ENCODE measurements around the gene RFTN1.

Gene RFTN1

DNA sequence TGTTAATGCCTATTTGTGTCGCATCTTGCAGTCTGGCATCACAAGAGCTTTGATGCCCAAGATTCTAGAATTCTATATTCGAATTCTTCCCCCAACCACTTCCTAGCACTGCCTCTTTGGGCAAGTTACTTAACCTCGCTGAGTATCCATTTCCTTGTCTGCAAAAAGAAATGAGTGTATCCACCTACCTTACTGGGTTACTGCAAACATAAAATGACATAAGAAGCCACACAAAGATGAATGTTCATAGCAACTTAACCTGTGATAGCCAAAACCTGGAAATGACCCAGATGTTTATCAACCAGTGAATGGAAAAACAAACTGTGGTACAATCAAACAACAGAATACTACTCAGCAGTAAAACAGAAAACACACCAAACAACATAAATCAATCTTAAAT is 24.9 kb downstream of the RFTN1 start:
- Histone ChIP-seq H3K4me1 (ENCODE audit: control extremely low read depth in 1 of 4, control insufficient read depth in 4 of 4, insufficient read depth in 4 of 4, low read length in 3 of 4) (peaks cover 3 to 23% (median 5%) of the 10 kb centered on the region in 4 experiments), H3K36me3 (ENCODE audit: control insufficient read depth in 4 of 4, insufficient read depth in 4 of 4, low read length in 3 of 4) (peaks cover 8 to 68% (median 27%) of the 10 kb centered on the region in 4 experiments), H3K27ac (ENCODE audit: insufficient read depth in 1 of 2, low read depth in 1 of 2, low read length in 2 of 2, poor library complexity in 1 of 2, severe bottlenecking in 2 of 2) (no peak overlapping the region), H3K27me3 (replicated peaks in 2 of 5; ENCODE audit: control insufficient read depth in 4 of 5, insufficient read depth in 5 of 5, low read length in 4 of 5) (no peaks in the 10 kb centered on the region), H3K4me3 (ENCODE audit: control insufficient read depth in 1 of 7, extremely low read depth in 1 of 7, insufficient read depth in 4 of 7, low read depth in 2 of 7, low read length in 6 of 7) (no peak overlapping the region), H3K9me3 (ENCODE audit: control extremely low read depth in 1 of 5, control insufficient read depth in 4 of 5, insufficient read depth in 2 of 5, low read depth in 1 of 5, low read length in 4 of 5) (no peaks in the 10 kb centered on the region)
- DNase-seq = no peak
- CTCF ChIA-PET = no interaction called here
- 95% methylated on average over 3 of the region's 3 CpGs for WGBS (ENCODE audit: insufficient coverage)
- POLR2A ChIA-PET = interaction anchor here (0.6 kb wide), 1 partner anchor 10 kb away, joined by 3 read pairs; no protein-coding TSS in a partner anchor

DNA sequence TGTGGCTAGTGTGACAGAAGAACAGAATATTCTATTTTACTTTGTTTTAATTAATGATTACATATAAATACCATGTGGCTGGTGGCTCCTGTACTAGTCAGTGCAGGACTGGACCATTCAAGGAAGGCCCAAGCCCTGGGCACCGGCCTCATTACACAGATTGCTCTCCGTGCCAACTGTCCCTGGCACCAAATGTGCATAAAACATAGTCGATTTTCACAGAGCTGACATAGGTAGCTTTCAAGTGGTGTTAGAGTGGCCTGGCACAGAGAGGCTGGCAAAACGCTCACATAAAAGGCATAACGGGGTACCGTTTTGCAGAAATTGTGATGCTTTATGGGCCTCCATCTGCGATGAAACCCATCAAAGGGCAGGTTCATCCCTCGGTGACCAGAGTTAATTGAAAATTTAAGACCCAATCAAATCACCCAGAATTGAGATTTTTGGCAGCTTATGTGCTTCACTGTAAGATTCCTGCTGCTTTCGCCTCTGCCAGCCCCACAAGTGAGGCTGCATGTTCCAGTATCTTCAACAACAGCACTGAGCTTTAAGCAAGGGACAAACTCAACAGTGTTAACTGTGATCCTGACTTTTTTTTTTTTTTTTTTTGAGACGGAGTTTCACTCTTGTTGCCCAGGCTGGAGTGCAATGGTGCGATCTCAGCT is 25.9 kb downstream of the RFTN1 start:
- H3K36me3 ChIP-seq (ENCODE audit: control insufficient read depth in 4 of 4, insufficient read depth in 4 of 4, low read length in 3 of 4) = peaks cover 8 to 64% (median 27%) of the 10 kb centered on the region in 4 experiments
- peaks cover 3 to 33% (median 14%) of the 10 kb centered on the region in 4 experiments for H3K4me1 ChIP-seq (ENCODE audit: control extremely low read depth in 1 of 4, control insufficient read depth in 4 of 4, insufficient read depth in 4 of 4, low read length in 3 of 4)
- H3K27ac ChIP-seq (ENCODE audit: insufficient read depth in 1 of 2, low read depth in 1 of 2, low read length in 2 of 2, poor library complexity in 1 of 2, severe bottlenecking in 2 of 2) = no peak overlapping the region
- no peaks in the 10 kb centered on the region for H3K9me3 ChIP-seq (ENCODE audit: control extremely low read depth in 1 of 5, control insufficient read depth in 4 of 5, insufficient read depth in 2 of 5, low read depth in 1 of 5, low read length in 4 of 5)
- WGBS (ENCODE audit: insufficient coverage) = 98% methylated on average over 9 of the region's 11 CpGs
- DNase-seq = no peak
- no peaks in the 10 kb centered on the region for H3K27me3 ChIP-seq (replicated peaks in 2 of 5; ENCODE audit: control insufficient read depth in 4 of 5, insufficient read depth in 5 of 5, low read length in 4 of 5)
- POLR2A ChIA-PET = interaction anchor here (0.6 kb wide), 1 partner anchor 9 kb away, joined by 3 read pairs; no protein-coding TSS in a partner anchor
- no peak overlapping the region for H3K4me3 ChIP-seq (ENCODE audit: control insufficient read depth in 1 of 7, extremely low read depth in 1 of 7, insufficient read depth in 4 of 7, low read depth in 2 of 7, low read length in 6 of 7)
- CTCF ChIA-PET = interaction anchor here (0.9 kb wide), 1 partner anchor 11 kb away, joined by 3 read pairs; no protein-coding TSS in a partner anchor

DNA sequence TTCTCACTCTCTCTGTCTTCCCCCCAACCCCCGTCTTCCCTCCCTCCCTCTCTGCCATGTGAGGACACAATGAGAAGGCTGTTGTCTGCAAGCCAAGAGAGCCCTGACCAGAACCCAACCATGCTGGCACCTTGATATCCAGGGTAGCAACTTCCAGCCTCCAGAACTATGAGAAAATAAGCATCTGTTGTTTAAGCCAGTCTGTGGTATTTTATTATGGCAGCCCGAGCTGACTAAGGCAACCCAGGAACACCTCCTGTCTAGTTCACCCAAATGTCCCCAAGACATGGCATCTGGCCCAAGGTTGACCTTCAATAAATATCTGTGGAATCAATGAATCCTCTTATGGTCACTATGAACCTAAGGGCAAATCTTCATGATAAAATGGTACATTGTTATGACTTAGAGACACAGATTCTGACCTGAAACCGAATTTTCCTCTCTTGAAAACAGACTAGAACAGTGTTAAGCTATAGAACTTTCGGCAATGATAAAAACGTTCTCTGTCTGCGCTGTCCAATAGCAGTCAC is 26.5 kb downstream of the RFTN1 start:
- Histone ChIP-seq H3K27ac (ENCODE audit: insufficient read depth in 1 of 2, low read depth in 1 of 2, low read length in 2 of 2, poor library complexity in 1 of 2, severe bottlenecking in 2 of 2) (no peak overlapping the region), H3K4me1 (ENCODE audit: control extremely low read depth in 1 of 4, control insufficient read depth in 4 of 4, insufficient read depth in 4 of 4, low read length in 3 of 4) (peaks cover 5 to 40% (median 21%) of the 10 kb centered on the region in 4 experiments), H3K27me3 (replicated peaks in 2 of 5; ENCODE audit: control insufficient read depth in 4 of 5, insufficient read depth in 5 of 5, low read length in 4 of 5) (no peaks in the 10 kb centered on the region), H3K4me3 (ENCODE audit: control insufficient read depth in 1 of 7, extremely low read depth in 1 of 7, insufficient read depth in 4 of 7, low read depth in 2 of 7, low read length in 6 of 7) (no peak overlapping the region), H3K36me3 (ENCODE audit: control insufficient read depth in 4 of 4, insufficient read depth in 4 of 4, low read length in 3 of 4) (peaks cover 5 to 58% (median 22%) of the 10 kb centered on the region in 4 experiments), H3K9me3 (ENCODE audit: control extremely low read depth in 1 of 5, control insufficient read depth in 4 of 5, insufficient read depth in 2 of 5, low read depth in 1 of 5, low read length in 4 of 5) (no peaks in the 10 kb centered on the region)
- ChIA-PET POLR2A (interaction anchor here (0.5 kb wide), 1 partner anchor 127 kb away, joined by 7 read pairs; no protein-coding TSS in a partner anchor), CTCF (no interaction called here)
- 86% methylated on average over 1 of the region's 6 CpGs for WGBS (ENCODE audit: insufficient coverage)
- no peak for DNase-seq

DNA sequence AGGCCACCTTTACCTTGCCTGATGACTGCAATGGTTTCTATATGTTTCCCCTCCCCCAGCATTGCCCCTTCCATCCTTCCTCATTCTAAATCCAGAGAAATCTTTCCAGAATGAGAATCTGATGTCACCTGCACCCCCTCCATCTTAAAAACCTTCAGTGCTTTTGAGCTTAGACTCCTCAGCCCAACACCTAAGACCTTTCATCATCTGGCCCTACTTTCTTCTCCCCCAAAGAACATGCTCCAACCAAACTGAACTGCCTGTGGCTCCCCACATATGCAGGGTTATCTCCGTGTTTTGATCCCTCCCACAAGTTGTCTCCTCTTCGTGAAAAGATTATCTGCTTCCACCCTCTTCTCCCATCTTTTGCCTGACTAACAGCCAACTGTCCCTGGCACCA is 27.3 kb downstream of the RFTN1 start:
- H3K4me1 ChIP-seq (ENCODE audit: control extremely low read depth in 1 of 4, control insufficient read depth in 4 of 4, insufficient read depth in 4 of 4, low read length in 3 of 4) = peaks cover 13 to 48% (median 28%) of the 10 kb centered on the region in 4 experiments
- CTCF ChIA-PET = no interaction called here
- H3K27me3 ChIP-seq (replicated peaks in 2 of 5; ENCODE audit: control insufficient read depth in 4 of 5, insufficient read depth in 5 of 5, low read length in 4 of 5) = no peaks in the 10 kb centered on the region
- no peak overlapping the region for H3K4me3 ChIP-seq (ENCODE audit: control insufficient read depth in 1 of 7, extremely low read depth in 1 of 7, insufficient read depth in 4 of 7, low read depth in 2 of 7, low read length in 6 of 7)
- no peak overlapping the region for H3K27ac ChIP-seq (ENCODE audit: insufficient read depth in 1 of 2, low read depth in 1 of 2, low read length in 2 of 2, poor library complexity in 1 of 2, severe bottlenecking in 2 of 2)
- WGBS (ENCODE audit: insufficient coverage) = 86% methylated on average over 2 of the region's 2 CpGs
- DNase-seq = no peak
- no peaks in the 10 kb centered on the region for H3K9me3 ChIP-seq (ENCODE audit: control extremely low read depth in 1 of 5, control insufficient read depth in 4 of 5, insufficient read depth in 2 of 5, low read depth in 1 of 5, low read length in 4 of 5)
- POLR2A ChIA-PET = no interaction called here
- H3K36me3 ChIP-seq (ENCODE audit: control insufficient read depth in 4 of 4, insufficient read depth in 4 of 4, low read length in 3 of 4) = peaks cover 2 to 50% (median 15%) of the 10 kb centered on the region in 4 experiments

DNA sequence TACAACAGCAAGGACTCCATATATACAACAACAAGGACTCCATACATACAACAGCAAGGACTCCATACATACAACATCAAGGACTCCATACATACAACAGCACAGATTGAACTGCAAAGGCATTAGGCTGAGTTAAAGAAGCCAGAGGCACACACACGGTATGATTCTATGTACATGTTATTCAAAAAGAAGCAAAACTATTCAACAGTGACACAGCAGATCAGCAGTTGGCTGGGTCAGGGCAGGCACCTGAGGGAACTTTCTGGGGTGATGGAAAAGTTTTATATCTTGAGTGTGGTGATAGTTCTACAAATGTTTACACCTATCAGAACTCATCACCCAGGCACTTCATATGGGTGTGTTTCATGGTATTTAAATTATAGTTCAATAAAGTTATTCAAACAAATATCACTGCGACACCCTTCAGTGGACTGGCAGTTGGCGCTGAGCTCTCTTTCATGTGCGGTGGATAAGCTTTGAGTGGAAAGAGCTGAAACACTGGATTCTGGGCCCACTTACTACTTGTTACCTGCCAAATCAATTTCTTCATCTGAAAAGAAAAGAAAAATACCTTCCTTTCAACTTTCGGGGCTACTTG is 28.0 kb downstream of the RFTN1 start:
- CTCF ChIA-PET = no interaction called here
- WGBS (ENCODE audit: insufficient coverage) = 95% methylated on average over 3 of the region's 5 CpGs
- DNase-seq = no peak
- no peaks in the 10 kb centered on the region for H3K27me3 ChIP-seq (replicated peaks in 2 of 5; ENCODE audit: control insufficient read depth in 4 of 5, insufficient read depth in 5 of 5, low read length in 4 of 5)
- peaks cover 2 to 45% (median 12%) of the 10 kb centered on the region in 4 experiments for H3K36me3 ChIP-seq (ENCODE audit: control insufficient read depth in 4 of 4, insufficient read depth in 4 of 4, low read length in 3 of 4)
- H3K9me3 ChIP-seq (ENCODE audit: control extremely low read depth in 1 of 5, control insufficient read depth in 4 of 5, insufficient read depth in 2 of 5, low read depth in 1 of 5, low read length in 4 of 5) = no peaks in the 10 kb centered on the region
- no peak overlapping the region for H3K27ac ChIP-seq (ENCODE audit: insufficient read depth in 1 of 2, low read depth in 1 of 2, low read length in 2 of 2, poor library complexity in 1 of 2, severe bottlenecking in 2 of 2)
- H3K4me1 ChIP-seq (ENCODE audit: control extremely low read depth in 1 of 4, control insufficient read depth in 4 of 4, insufficient read depth in 4 of 4, low read length in 3 of 4) = peaks cover 18 to 55% (median 33%) of the 10 kb centered on the region in 4 experiments
- POLR2A ChIA-PET = interaction anchor here (1.4 kb wide), 1 partner anchor 10 kb away, joined by 4 read pairs; no protein-coding TSS in a partner anchor
- no peak overlapping the region for H3K4me3 ChIP-seq (ENCODE audit: control insufficient read depth in 1 of 7, extremely low read depth in 1 of 7, insufficient read depth in 4 of 7, low read depth in 2 of 7, low read length in 6 of 7)

DNA sequence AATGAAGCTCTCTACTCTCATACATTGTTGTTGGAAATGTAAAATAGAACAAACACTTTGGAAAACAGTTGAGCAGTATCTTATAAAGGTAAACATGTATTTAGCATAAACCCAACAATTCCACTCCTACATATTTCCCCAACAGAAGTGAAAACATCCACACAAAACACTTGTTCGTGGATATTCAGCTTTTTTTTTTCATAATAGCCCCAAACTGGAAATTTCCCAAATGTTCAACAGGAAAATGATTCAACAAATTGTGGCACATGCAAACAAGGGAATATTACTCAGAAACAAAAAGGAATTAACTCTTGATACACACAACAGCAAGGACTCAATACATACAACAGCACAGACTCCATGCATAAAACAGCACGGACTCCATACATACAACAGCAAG is 28.5 kb downstream of the RFTN1 start:
- no peaks in the 10 kb centered on the region for H3K9me3 ChIP-seq (ENCODE audit: control extremely low read depth in 1 of 5, control insufficient read depth in 4 of 5, insufficient read depth in 2 of 5, low read depth in 1 of 5, low read length in 4 of 5)
- POLR2A ChIA-PET = interaction anchor here (1.4 kb wide), 1 partner anchor 10 kb away, joined by 4 read pairs; no protein-coding TSS in a partner anchor
- no peak overlapping the region for H3K4me3 ChIP-seq (ENCODE audit: control insufficient read depth in 1 of 7, extremely low read depth in 1 of 7, insufficient read depth in 4 of 7, low read depth in 2 of 7, low read length in 6 of 7)
- DNase-seq = no peak
- WGBS (ENCODE audit: insufficient coverage) = 80% methylated on average over 1 of the region's 2 CpGs
- no peaks in the 10 kb centered on the region for H3K27me3 ChIP-seq (replicated peaks in 2 of 5; ENCODE audit: control insufficient read depth in 4 of 5, insufficient read depth in 5 of 5, low read length in 4 of 5)
- CTCF ChIA-PET = interaction anchor here (0.6 kb wide), 1 partner anchor 183 kb away, joined by 3 read pairs; no protein-coding TSS in a partner anchor
- peaks cover 21 to 60% (median 38%) of the 10 kb centered on the region in 4 experiments for H3K4me1 ChIP-seq (ENCODE audit: control extremely low read depth in 1 of 4, control insufficient read depth in 4 of 4, insufficient read depth in 4 of 4, low read length in 3 of 4)
- H3K27ac ChIP-seq (ENCODE audit: insufficient read depth in 1 of 2, low read depth in 1 of 2, low read length in 2 of 2, poor library complexity in 1 of 2, severe bottlenecking in 2 of 2) = no peak overlapping the region
- peaks cover 2 to 43% (median 12%) of the 10 kb centered on the region in 4 experiments for H3K36me3 ChIP-seq (ENCODE audit: control insufficient read depth in 4 of 4, insufficient read depth in 4 of 4, low read length in 3 of 4)
